HG03354 (cell line): Measurements from ENCODE around the gene KHDC1L.
"Not testable (repeated sequence)": the region's sequence is repeated elsewhere in the genome, so short reads cannot be mapped to it uniquely, and the experiment has no call there.

Experiments used
- ATAC-seq: cut with Tn5 transposase; IDR thresholded peaks from one replicate; pipeline ENCODE4 v1.9.1; 2021; ENCODE audit warnings: mild to moderate bottlenecking; ENCODE audit not compliant: unreplicated experiment, poor library complexity, severe bottlenecking

KHDC1L gene

GRCh38 chr6:73209117-73209516, 16.2 kb downstream of the KHDC1L start:
- no peak for ATAC-seq

DNA sequence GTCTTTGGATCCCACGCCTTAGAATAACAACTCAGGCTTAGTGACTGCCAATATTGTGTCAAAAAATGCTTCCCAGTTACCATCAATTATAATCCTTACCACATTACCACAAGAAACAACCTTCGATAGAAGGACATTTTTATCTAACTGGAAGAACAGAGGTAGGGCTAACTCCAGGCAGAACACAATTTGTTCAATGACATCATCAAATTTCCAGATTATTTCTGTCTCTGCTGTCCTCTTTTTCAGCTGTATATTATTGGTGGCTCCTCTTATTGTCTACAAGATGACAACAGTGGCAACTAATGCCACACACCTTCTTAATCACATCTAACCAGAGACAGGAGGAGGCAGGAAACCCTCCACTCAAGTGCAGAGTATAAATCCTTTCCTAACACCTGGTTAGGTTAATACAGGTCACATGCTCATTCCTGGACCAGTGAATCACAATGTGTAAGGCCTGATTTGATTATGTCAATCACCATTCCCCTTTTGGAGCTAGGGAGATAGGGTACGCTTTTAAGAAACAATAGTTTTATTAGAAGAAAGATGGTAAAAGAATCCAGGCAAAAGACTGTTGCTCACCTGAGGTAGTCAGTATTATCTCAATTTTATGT, 18.0 kb downstream of the KHDC1L start:
- no peak for ATAC-seq

DNA sequence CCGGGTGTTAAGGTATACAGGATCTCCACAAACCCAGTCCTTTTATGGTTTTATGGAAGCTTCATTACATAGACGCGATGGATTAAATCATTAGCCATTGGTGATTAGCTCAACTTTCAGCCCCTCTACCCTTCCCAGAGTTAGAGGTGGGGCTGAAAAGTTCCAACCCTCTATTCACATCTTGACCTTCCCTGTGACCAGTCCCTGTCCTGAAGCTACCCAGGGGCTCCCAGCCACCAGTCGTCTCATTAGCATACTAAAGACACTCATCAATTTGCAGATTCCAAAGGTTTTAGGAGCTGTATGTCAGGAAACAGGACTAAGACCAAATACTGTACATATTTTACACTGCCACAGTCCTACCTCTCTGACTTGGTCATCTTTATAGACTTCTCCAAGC, 21.0 kb downstream of the KHDC1L start:
- no peak for ATAC-seq

GRCh38 chr6:73203098-73203497, 22.2 kb downstream of the KHDC1L start:
- ATAC-seq: no peak

DNA sequence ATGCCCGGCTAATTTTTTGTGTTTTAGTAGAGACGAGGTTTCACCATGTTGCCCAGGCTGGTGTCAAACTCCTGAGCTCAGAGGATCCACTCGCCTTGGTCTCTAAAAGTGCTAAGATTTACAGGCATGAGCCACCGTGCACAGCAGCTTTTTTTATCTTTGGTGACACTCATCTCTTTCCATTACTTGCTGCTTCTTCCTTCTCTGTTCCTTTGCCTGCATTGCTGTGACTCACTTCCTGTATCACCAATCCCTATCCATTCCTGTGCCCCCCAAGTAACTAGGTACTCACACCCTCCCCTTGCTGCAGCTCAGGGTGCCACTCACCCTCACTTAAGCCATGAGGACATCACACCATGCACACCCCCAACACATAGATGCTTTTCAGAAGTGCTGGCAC, 24.6 kb downstream of the KHDC1L start:
- ATAC-seq: no peak

DNA sequence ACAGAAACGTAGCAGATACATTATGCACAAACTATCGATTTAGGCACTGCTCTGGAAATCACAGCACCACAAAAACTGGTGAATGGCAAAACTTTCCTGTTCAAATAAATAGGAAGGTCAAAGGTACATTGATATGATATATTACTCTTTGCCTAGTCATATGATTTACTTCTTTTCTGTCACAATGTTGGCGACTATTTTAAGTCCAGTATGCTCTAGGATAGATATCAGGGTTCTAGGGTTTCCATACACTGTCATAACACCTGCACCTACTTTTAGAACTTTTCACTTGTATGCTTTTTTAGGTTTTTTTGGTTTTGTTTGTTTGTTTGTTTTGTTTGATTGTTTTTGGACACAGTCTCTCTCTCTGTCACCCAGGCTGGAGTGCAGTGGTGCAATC, 25.0 kb downstream of the KHDC1L start:
- no peak for ATAC-seq

DNA sequence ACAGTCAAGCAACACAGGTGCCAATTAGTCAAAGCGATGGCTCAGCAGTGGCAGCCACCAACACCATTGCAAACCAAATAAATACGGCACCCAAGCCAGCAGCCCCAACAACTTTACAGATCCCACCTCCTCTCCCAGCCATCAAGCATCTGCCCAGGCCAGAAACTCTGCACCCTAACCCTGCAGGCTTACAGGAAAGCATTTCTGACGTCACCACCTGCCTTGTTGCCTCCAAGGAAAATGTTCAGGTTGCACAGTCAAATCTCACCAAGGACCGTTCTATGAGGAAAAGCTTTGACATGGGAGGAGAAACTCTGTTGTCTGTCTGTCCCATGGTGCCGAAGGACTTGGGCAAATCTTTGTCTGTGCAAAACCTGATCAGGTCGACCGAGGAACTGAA, 30.6 kb downstream of the KHDC1L start:
- ATAC-seq: no peak

- not testable (repeated sequence) for ATAC-seq
Measured at GRCh38 chr6:73193302-73193701, 32.0 kb downstream of the KHDC1L start.

GRCh38 chr6:73182021-73182607, 43.2 kb downstream of the KHDC1L start:
- no peak for ATAC-seq

DNA sequence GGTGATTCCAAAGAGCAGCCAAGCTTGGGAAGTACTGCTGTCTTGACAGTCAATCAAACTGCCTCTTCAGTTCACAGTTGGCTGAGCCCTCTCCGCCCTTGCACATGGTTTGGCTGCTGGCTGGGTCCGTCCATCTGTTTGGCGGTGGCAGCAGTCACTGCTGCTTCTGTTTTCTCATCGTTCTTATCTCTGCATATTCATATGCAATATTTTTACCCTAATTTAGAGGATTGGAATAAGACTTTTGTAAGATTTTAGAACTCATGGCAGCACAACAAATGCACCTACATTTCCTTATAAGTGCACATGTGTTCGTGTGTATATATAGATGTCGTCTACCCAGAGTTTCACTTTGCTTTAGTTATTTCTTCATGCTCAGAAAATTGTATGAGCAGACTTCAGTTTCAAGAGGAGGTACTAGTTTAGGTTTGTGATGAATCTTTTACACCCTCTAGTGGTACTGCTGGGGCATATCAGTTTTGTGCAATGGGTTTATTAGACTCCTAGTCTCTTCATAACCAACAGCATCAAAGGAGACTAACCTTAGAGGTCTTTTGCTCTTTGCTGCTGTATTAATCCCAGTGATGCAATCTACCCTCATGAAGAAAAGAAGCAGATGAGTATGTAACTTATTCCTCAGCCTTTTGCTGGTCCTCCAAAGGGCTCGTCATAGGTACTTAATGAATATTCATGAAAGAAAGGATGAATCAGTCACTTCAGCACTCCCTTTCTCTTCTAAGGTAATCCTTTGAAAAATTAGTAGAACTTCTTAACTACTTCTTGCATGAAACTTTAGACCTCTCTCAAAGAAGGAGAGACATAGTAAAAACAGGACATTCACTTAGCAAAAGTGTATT, 44.3 kb downstream of the KHDC1L start:
- ATAC-seq: peak; percentile 88

DNA sequence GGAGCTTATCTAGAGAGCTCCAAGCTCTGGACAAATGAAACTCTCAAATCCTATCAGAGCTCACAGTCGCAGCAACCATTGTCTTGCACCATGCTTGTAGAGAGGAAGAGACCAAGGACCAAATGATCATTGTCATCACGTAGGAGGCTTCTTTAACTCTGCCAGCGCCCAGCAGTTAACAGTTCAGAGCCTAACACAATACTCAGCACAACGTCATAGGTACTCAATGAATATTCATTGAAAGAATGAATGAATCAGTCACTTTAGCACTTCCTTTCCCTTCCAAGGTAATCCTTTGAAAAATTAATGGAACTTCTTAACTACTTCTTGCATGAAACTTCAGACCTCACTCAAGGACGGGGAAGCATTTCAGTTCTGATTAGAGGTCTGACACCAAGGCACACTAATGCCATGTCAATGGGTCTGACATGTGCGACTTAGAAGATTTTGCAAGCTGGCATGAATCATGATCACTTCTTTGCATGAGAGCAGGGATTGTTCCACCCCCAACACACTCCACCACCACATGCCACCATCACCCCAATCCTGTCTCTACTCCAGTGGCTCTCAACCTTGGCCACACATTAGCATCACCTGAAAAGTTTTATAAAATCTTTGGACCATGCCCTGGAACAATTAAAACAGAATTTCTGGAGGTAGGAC, 45.1 kb downstream of the KHDC1L start:
- ATAC-seq: no peak

- peak; percentile 61 for ATAC-seq
Measured at GRCh38 chr6:73177221-73177944, 47.9 kb downstream of the KHDC1L start.

DNA sequence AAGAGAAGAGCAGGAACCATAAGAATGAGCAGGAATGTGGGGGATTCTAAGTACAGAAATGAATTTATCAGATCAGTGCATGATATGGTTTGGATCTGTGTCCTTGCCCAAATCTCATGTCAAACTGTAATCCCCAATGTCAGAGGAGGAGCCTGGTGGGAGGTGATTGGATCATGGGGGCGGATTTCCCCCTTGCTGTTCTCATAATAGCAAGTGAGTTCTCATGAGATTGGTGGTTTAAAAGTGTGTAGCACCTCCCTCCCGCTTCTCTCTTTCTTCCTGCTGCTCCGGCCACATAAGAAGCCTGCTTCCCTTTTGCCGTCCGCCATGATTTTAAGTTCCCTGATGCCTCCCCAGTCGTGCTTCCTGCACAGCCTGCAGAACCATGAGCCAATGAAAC, 49.2 kb downstream of the KHDC1L start:
- ATAC-seq: no peak

DNA sequence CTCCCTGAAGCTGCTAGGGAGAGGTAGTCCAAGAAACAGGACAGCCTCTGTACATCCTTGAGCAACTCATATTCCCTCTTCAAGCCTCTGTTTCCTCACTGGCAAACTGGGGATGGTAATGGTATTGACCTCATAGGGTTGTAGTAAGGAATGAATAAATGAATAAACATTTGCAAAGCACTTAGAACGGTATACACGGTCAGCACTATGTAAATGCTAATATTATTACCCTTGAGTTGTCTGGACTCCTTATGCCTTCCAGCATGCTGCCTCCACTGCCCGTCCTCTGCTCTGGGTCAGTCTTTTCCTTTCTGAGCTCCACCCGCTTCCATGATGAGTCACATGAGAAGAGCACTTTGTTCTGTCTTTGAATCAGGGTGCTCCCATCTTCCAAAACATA, 50.6 kb downstream of the KHDC1L start:
- no peak for ATAC-seq
